DMS153 (cell line): ENCODE measurements around the gene TNS1.

Experiments used
- DNase-seq: peaks from one replicate; lab custom pipeline; 2025; lab: John Stamatoyannopoulos, UW

The TNS1 gene

DNA sequence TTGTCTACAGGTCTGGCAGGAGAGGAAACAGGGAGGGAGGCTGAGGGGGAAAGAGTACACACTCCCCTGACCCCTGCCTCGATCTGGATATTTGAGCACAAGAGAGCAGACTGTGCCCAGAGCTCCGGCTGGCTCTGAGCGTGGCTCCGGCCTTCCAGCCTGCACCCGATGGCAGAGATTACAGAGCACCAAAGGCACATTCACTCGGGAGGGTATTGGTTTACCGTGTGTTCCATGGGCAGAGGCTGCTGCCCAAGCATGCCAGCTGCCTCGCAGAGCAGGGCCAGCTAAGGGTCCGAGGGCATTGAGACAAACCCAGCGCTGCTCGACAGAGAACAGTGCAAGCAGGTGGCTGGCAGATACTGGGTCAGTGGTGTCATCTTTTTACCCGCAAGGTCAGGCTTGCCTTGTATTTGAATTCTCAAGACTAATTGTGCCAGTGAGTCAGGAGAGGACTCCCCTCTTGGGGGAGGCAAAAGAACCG lies 132.2 kb downstream of the TNS1 start:
- no peak for DNase-seq

DNA sequence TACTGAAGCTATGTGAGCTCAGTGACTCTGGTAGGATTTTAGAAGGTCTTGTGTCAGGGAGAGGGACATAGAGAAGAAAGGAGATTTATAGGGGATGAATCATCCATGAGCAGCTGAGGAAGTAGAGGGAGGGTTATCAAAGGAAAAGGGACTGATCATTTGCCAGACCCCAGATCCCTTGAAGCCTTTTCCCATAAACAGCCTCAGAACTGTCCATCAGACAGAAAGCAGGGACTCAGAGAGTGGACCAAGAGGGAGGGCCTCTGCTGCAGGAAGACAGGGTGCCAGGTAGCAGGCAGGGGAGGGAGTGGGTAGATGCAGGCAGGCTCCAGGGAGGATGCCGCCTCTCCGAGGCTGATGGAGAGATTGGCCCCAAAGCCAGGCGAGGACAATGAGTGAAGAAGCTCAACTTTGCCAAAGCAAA lies 133.9 kb downstream of the TNS1 start:
- DNase-seq, result no peak

DNA sequence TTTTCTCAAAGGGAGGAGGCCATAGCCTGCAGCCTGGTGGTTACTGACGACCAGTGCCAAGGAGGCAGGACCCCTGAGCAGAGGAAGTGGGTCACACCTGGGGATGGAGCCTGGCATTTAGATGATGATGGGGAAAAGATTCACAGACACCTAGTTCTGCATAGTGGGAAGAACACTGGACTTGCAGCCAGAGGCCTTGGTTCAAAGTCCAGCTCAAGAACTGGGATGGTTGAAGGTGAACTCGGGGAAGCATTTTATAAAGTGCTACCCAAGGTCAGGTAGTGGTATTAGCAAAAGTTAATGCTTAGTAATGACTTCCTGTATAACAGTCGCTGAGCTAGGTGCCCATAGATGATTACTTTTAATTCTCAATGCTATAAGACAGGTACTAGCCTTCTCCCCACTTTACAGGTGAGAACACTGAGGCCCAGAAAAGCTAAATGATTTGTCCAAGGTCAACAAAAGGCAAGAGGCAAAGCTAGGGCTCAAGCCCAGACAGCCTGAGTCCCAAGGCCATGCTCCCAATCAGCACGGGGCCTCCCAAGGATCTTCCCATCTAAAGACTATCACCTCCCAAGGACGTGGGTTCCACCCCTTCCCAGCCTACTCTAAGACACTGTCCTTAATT lies 134.4 kb downstream of the TNS1 start:
- no peak for DNase-seq

DNA sequence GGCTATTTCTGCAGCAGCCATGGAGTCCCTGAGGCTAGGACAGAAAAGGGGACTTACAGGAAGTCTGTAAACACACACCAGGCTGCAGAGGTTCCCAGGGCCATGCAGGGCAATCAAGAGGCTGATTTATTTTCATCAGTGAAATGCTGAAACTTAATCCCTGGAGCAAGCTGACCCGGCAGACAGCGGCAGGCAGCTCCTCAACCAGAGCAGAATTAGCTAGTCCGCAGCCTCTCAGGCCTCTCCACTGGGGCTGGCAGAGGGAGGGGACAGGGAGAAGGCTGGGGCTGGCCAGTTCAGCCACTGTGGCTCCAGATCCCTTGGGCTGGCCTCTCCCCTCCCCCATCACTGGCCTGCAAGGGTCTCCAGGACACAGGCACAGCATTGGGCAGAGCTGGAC lies 136.3 kb downstream of the TNS1 start:
- DNase-seq, result no peak

DNA sequence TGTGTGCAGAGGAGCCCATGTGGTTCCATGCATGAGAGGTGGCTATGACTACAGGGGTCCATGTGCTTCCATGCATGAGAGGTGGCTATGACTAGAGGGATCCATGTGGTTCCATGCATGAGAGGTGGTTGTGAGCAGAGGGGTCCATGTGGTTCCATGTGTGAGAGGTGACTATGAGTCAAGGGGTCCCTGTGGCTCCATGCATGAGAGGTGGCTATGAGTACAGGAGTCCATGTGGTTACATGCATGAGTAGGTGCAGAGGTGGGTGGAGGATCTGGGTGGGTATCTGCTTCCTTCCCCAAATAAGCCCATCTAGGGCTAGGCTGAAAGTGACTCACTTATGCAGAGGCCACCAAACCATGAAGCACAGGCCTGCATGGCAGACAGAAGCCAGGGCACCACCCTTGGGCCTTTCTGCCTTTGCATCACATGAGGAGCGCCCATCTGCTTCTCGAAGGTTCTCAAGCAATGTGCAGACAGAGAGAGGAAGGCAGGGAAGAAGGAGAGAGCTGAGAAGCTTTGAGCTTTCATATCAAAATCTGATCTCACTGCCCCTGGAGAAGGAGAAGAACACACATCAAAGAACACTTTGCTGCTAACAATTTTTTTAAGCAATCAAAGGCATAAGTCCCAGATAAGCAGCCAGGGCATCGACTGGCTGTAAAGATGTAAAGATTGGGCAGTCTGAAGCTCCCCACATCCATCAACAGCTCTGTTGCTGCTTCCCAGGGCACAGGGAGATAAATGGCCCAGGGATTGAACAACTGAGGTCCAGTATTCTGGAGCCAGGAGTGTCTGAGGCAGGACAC lies 137.6 kb downstream of the TNS1 start:
- no peak for DNase-seq

DNA sequence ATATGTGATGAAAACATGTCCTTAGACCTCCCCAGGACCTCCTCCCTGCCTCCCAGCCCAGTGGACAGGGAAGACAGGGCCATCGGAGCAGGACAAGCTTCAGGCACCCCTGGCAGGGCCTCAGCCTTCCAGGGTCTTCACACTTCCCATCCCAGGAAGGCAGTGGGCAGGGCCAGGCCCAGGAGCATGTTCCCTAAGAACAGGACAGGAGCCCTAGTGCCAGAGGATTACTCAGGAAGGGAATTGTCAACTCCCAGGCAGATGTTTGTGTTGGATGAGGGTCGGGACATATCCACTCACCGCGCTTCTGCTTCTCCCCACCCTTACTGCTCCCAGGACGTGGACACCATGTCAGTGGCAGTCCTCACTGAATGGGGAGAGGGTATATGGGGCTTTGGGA lies 138.9 kb downstream of the TNS1 start:
- no peak for DNase-seq

DNA sequence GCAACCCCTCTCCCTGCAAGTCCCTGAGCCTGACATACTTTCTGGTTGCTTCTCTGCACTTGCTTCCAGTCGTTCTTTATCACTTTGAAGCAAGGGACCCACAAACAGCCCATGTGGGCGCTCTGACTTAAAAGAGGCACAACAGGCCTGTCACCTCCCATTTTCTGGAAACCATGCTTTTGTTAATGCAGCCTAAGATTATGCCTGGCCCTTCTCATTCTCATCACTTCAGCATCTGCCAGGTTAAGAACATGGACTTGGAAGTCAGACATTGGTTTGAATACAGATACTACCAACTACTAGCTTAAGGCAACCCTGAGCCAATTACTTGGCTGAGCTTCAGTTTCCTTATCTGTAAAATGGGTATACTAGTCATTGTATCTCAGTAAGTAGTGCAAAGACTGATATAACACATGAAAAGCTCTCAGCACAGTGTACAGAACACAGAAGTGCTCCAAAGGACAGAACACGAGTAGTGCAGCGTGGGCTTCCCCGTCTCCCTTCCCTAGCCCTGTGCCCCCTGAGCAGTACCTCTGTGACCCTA lies 141.4 kb downstream of the TNS1 start:
- DNase-seq, result no peak

DNA sequence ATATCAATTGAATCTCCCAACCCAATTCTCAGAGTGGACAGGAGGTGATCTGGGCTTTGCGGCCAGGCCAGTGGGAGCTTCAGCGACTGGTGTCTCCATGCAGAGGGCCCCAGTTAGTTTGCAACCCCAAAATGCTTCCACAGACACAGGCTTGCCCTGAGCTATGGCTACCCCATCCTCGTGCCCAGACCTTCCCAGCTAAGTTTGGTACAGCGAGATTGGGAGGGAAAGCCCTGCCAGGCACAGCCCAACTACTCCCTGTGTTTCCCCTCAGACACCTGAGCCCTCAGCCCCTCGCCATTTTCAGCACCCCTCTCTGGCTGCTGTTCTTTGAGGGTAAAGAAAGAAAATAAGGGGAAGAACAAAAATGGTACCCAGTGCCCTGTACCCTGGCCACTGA lies 142.9 kb downstream of the TNS1 start:
- DNase-seq, result no peak

DNA sequence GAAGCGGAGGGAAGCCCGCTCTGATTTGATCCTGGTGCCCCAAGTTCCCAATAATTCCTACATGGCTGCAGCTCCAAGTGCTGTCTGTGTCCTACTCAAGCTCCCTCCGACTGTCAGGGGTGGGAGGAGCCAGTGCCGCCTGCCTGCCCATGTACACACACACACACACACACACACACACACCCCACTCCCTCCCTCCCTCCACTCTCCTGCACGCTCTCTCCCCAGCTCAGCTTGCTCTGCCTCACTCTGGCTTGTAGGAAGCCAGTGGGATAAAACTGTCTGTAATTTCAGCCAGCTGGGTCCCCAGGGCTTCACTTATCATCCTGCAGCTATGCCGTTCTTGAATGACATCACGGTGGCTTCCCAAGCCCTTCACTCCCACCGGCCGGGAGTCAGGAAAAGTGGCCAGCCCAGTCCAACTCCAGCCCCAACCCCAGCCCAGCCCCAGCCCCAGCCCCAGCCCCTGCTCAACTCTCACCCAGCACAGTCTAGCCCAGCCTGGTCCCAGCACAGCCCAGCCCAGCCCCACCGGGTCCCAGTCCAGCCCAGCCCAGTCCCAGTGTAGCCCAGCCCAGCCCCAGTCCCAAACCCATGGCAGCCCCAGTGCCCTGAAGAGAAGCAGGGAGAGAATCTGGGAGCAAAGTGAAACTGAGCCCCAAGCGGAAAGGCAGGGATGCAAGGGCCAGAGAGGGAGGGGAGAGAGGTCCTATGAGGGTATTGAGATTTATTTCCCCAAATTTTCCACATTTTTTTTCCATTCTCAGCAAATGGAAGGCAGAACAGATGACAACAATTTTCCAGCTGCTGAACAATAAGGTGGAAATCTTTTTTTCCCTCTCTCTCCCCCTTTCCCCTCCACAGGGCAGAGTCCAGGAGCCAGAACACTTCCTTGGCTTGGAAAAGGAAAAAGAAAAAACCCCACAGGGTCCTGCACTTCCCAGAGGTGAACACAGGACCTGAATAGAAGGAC lies 144.0 kb downstream of the TNS1 start:
- peak; percentile 32 for DNase-seq

DNA sequence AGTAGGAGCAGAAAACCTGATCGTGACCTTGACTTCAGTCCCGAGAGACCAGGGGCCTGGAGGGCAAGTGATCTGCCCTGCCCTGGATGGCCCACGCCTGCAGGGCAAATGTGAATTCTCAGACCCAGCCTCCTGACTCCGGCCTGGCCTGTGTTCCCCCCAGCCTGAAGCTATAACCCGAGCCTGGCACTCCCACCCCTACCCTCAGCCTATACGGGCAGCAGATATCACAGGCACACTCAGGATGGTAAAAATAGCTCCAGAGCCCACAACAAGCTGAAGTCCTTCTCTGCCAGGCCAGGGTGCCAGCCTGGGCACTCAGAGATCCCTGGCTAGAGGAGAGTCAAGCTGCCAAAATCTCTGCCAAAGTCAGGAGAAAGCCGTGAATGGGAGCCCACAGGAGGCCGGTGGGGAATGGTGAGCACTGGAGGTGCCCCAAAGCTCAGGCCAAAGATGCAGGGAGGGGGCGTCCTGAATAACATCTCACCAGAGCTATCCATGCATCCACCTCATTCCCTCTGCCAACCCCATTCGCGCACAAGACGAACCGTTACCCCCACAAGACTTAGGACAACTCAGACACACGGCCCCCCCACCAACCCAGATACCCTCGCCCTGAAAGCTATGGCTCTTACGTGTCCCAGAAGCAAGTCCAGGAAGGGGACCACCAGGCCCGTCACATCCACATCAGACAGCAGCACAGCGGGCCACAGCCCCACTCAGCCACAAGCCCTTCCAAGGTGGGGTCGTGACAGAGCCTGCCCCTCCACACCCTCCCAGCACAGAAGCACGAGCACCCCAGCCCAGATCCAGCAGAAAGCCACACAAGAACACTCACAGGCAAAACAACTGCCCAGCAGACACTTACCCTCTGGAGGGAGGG lies 144.9 kb downstream of the TNS1 start:
- no peak for DNase-seq

DNA sequence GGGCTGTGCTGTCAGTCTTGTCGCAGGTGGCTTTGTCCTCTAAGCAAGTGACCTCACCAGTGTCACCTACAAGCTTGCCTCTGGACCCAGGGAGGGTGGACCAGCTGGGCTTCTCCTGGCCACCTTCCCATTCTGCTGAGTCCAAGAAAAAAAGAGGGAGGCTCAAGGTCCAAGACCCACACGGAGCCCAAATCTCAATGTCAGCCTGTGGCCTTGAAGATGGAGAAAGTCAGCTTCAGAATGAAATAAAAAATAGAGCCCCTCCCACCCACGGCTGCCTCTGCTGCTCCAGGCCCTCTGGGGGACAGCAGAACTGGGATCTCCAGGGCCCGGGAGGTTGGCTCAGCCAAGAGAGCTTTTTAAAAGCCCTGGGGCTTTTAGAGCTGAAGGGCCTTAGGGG lies 145.9 kb downstream of the TNS1 start:
- DNase-seq, result no peak

DNA sequence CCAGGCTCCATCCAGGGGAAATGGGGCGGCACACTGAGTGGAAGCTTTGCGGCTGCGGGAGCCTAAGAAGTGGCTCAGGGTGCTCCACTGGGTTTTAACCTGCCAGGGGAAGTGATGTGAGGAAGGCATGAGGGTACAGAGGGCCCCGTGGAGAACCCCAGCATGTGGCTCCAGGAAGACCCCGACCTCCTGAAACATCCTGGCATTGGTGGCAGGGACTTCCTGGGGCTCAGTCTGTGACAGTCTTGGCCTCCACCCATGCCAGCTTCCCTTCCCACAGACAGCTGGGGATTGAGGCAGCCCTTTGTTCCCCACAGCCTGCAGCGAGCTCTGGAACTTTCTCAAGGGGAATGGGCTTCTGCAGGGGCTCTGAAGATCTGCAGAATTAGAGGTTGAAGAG lies 146.6 kb downstream of the TNS1 start:
- no peak for DNase-seq

DNA sequence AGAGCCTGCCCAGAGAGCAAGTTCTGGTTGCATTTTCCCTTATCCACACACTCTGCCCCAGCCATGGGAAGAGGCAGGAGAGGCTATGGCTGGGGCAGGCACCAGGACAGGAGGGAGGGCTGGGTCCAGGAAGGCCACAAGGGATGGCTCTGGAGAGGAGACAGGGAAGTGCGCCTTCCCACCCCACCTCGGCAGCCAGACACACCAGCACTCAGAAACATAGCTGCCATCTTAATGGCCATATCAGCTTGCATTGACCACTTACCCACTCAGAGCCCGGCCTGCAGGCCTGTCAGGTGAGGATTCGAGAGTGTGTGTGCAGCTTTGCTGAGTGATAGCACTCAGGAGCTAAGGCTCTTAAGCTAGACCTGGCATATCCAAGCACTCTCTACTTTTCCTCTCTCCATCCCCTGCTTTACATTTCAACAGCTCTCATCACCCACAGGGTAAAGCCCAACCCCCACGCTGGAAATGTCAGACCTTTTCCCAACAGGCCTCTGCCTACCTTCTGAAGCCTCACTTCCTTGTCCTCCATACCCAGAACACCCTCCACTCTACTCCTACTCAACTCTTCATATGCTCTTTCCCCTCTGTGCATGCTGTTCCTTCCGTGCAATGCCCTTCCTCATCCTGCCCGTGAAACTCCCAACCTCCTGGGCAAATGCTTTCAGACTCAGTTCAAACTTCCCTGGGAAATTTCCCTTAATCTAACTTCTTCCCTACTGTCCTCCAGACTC lies 147.9 kb downstream of the TNS1 start:
- DNase-seq, result no peak

DNA sequence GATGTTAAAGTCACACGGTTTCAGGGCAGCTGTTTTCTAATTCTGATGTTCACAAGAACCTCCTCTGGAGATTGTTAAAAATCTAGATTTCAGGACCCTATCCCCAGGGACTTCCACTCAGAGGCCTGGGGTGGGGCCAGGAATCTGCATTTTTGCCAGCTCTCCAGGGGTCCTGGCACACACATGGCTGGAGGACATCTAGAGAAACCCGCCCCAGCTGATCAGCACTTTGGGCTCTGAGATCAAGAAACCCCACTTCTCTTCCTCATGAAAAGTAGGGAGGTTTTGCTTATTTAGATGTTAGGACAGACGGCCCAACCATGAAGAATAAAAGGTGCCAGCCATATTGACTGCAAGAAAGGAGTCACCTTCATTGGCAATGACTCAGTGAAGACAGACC lies 148.8 kb downstream of the TNS1 start:
- no peak for DNase-seq

DNA sequence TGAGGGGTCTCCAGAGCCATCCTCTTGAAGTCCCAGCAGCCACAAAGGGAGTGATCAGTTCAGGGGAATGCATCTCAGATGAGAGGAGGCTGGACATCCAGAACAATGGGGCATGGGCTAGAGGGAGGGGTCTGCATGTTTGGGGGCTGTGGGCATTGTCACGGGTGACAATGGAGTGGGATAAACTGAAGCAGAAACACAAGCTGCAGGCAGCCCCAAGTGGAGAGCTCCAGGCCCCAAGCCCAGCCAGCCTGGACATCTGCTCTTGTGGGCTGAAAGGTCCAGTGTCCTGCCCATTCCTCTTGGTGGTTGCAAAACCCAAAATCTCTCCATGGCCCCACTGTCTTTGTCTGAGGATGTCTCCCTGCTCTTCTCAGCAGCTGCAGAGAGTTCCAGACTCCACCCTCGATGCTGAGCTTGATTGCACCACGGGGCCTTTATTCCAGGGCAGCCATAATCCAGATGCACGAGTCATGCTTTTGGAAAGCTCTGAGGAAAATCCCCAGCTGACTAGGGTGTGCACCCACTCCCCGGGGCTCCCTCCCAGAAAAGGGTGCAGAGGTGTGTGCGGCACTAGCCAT lies 149.4 kb downstream of the TNS1 start:
- DNase-seq, result no peak

DNA sequence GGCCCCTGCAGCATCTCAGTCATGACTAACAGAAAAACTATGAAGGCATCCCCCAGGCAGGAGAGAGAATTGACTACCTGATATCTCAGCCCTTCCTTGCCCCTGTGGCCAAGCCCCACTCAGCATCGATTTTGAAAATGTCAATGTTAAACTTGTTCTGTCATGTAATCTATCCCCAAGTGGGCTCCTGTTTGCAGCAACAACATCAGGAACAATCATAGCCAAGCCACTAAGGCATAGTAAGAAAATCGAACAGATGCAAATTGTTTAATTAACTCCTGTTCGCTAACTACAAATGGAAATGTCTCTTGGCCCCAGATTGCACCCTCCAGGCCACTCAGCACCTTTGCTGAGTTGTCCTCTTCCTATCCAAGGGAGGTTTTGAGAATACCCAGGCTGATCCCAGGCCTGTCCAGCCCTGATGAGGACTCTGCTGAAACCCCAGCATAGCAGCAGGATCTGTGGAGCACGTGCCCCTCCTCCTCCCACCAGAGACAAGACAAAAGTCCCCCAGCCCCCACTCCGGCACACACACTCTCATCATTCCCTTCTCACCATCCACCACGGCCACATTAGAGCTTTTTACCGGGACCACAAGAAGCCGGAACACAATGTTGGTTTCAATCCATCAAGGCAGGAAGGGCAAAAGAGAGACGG lies 150.1 kb downstream of the TNS1 start:
- DNase-seq, result no peak

DNA sequence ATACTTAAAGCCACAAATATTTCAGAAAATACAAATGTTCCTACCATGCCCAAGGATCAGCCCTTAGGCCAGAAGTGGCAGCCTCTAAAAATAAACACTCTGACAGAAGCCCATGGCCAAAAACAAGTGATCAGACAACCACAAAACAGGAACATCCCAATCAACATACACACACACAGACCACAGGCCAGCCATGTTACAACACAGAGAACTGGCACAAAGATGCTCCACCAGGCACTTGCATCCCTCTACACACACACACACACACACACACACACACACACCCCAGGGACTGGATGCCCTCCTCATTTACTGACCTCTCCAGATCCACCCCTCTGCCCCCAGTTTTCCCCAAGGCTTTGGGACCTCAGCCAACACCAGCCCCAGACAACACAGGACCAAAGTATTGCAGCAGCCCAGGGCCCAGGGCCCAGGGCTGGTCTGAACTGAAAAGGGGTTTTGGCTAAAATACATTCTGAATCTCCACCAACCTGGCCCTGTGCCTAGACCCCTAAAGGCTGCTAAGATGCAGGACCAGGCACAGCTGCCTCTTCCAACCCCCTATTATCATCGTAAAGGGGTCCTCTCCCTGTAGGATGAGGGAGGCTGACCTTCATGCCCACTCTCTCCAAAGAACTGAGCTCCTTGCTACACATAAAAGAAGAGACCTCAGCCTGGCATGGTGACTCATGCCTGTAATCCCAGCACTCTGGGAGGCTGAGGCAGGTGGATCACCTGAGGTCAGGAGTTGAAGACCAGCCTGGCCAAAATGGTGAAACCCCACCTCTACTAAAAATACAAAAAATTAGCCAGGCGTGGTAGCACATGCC lies 151.4 kb downstream of the TNS1 start:
- DNase-seq, result no peak

DNA sequence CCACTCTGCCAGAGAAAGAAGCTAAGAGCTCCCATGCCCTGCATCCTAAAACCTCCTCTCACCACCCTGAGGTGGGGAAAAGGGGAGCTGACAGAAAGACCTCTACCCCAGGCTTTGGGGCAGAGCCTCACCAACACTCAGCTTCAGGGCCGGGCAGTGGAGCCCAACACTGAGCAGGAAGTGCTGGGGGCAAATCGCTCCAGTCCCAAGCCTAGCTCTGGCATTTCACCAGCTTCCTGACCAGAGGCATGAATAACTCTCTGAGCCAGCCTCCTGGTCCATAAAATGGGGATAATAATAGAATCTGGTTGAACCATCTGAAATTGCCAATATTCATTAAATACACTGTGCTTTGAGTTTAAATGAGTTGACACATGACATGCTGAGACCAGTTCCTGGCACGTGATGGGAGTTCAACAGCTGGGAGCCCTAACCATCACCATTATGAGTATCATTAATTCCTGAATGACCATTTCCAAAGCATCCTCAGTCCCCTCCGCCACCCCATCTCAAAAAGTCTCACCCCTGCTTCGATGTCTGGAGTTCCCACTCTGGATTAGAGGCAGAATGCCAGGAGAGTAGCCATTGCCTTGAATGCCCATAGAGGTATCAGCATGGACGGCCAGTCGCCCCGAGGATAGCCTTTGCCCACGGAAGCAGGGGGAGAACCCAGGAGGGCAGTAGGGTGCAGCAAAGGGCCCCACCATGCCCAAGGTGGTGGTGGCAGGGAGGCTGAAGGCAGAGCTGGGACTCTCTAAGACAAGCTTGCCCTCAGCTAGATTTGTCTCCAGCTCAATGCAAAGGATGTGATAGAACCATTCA lies 153.4 kb downstream of the TNS1 start:
- DNase-seq, result no peak
